ENCODE results near the gene ITPR3. TPM values are rescaled to one million over a fixed set of nuclear protein-coding genes. Genes with fewer than 3 reads are reported as not detected.

Gene ITPR3
- total RNA-seq, 2 donors from 2014 or later = 29.6 to 33.3 TPM

DNA sequence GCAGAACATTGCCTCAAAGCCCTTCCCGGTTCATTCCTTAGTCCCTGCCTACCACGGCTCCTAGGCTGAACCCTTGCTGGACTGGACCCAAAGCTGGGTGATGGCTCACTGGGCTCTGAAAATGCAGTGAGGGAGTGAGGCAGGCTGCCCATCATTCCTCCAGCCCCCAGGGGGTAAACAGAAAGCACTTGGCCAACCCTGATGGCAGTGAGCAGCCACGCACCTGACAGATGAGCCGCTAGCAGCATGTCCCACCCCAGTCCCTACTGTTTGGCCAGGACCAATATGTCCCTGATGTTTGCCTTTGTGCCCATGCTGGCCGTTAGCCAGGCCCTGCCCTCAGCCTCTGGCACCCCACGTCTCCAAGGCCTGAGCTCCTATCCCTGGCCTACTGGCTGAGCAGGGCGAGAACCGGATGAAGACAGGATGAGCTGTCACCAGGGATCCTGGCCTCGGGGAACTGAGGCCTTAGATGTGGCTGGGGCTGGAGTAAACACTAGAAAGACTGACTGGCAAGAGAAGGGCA lies 21.6 kb upstream of the ITPR3 start:
- H3K9me3 Mint-ChIP-seq = no peaks in the 10 kb centered on the region
- H3K36me3 Mint-ChIP-seq (ENCODE audit: low read depth) = no peaks in the 10 kb centered on the region
- H3K4me3 ChIP-seq (ENCODE audit: low read length) = no peak overlapping the region
- no peak for DNase-seq
- no peak overlapping the region for H3K9ac ChIP-seq (ENCODE audit: extremely low read depth, low read length, poor library complexity, severe bottlenecking)
- no peak overlapping the region for H3K27ac Mint-ChIP-seq
- peaks cover 4% of the 10 kb centered on the region for H3K4me1 ChIP-seq (ENCODE audit: control insufficient read depth, insufficient read depth, low read length)
- H3K27me3 ChIP-seq (ENCODE audit: control insufficient read depth, insufficient read depth, low read length, poor library complexity, severe bottlenecking) = no peaks in the 10 kb centered on the region
- H3K27me3 Mint-ChIP-seq (ENCODE audit: insufficient read depth) = peaks cover 12% of the 10 kb centered on the region
- TF ChIP-seq, protein P1, sequence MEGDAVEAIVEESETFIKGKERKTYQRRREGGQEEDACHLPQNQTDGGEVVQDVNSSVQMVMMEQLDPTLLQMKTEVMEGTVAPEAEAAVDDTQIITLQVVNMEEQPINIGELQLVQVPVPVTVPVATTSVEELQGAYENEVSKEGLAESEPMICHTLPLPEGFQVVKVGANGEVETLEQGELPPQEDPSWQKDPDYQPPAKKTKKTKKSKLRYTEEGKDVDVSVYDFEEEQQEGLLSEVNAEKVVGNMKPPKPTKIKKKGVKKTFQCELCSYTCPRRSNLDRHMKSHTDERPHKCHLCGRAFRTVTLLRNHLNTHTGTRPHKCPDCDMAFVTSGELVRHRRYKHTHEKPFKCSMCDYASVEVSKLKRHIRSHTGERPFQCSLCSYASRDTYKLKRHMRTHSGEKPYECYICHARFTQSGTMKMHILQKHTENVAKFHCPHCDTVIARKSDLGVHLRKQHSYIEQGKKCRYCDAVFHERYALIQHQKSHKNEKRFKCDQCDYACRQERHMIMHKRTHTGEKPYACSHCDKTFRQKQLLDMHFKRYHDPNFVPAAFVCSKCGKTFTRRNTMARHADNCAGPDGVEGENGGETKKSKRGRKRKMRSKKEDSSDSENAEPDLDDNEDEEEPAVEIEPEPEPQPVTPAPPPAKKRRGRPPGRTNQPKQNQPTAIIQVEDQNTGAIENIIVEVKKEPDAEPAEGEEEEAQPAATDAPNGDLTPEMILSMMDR (conservative IDR thresholded peaks at IDR 0.05) = no peak
- peaks cover 5% of the 10 kb centered on the region for H3K4me1 Mint-ChIP-seq
- 84 to 86% methylated on average over 7 to 9 of the region's 9 CpGs for WGBS, 2 experiments (ENCODE audit: insufficient coverage in 1 of 2, insufficient read length in 1 of 2)
- H3K4me3 Mint-ChIP-seq = no peak overlapping the region
- no peak overlapping the region for H3K27ac ChIP-seq (ENCODE audit: low read depth, low read length)
- H3K9me3 ChIP-seq (ENCODE audit: control insufficient read depth, low read length) = no peaks in the 10 kb centered on the region
- H3K36me3 ChIP-seq (ENCODE audit: control insufficient read depth, insufficient read depth, low read length) = no peaks in the 10 kb centered on the region

DNA sequence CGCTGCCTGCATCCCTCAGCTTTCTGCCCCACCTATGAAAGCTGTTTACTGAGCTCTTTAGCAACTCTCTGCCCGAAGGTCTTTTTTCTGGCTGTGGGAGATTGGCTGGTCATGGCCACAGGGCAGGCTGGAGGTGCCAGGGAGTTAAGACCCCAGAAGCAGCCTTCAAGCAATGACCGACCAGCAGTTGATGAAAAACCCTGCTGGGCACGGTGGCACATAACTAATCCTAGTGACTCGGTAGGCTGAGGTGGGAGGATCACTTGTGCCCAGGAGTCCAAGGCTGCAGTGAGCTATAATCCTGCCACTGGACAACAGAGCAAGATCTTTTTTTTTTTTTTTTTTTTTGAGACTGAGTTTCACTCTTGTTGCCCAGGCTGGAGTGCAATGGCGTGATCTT lies 20.4 kb upstream of the ITPR3 start:
- H3K9ac ChIP-seq (ENCODE audit: extremely low read depth, low read length, poor library complexity, severe bottlenecking) = no peak overlapping the region
- H3K27me3 ChIP-seq (ENCODE audit: control insufficient read depth, insufficient read depth, low read length, poor library complexity, severe bottlenecking) = no peaks in the 10 kb centered on the region
- no peaks in the 10 kb centered on the region for H3K36me3 ChIP-seq (ENCODE audit: control insufficient read depth, insufficient read depth, low read length)
- Mint-ChIP-seq H3K4me1 (no peaks in the 10 kb centered on the region), H3K9me3 (peaks cover 7% of the 10 kb centered on the region), H3K27me3 (ENCODE audit: insufficient read depth) (peaks cover 18% of the 10 kb centered on the region), H3K4me3 (no peak overlapping the region), H3K36me3 (ENCODE audit: low read depth) (no peaks in the 10 kb centered on the region), H3K27ac (no peak overlapping the region)
- TF ChIP-seq, protein P1 (conservative IDR thresholded peaks at IDR 0.05) = no peak
- no peak overlapping the region for H3K27ac ChIP-seq (ENCODE audit: low read depth, low read length)
- no peaks in the 10 kb centered on the region for H3K9me3 ChIP-seq (ENCODE audit: control insufficient read depth, low read length)
- DNase-seq = no peak
- H3K4me1 ChIP-seq (ENCODE audit: control insufficient read depth, insufficient read depth, low read length) = no peaks in the 10 kb centered on the region
- no peak overlapping the region for H3K4me3 ChIP-seq (ENCODE audit: low read length)
- WGBS, 2 experiments (ENCODE audit: insufficient coverage in 1 of 2, insufficient read length in 1 of 2) = 94 to 100% methylated on average over 4 to 6 of the region's 6 CpGs

DNA sequence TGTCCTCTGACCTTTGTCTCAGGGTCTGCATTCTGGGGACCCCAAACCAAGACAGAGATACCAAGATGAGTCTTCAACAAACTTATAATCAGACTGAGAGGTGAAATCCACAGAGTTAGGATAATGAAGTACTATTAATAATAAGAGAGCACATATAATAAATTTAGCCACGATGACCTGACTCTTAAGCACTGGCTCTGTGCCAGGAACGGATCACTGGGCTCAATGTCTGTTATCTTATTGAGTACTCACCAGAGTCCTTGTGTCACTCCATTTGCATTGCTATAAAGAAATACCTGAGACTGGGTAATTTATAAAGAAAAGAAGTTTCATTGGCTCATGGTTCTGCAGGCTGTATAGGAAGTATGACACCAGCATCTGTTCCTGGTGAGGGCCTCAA lies 18.9 kb upstream of the ITPR3 start:
- Mint-ChIP-seq H3K36me3 (ENCODE audit: low read depth) (no peaks in the 10 kb centered on the region), H3K27ac (no peak overlapping the region), H3K27me3 (ENCODE audit: insufficient read depth) (peaks cover 18% of the 10 kb centered on the region), H3K4me1 (no peaks in the 10 kb centered on the region), H3K4me3 (no peak overlapping the region), H3K9me3 (peaks cover 7% of the 10 kb centered on the region)
- Histone ChIP-seq H3K27ac (ENCODE audit: low read depth, low read length) (no peak overlapping the region), H3K4me1 (ENCODE audit: control insufficient read depth, insufficient read depth, low read length) (no peaks in the 10 kb centered on the region), H3K36me3 (ENCODE audit: control insufficient read depth, insufficient read depth, low read length) (no peaks in the 10 kb centered on the region), H3K4me3 (ENCODE audit: low read length) (no peak overlapping the region), H3K9ac (ENCODE audit: extremely low read depth, low read length, poor library complexity, severe bottlenecking) (no peak overlapping the region), H3K27me3 (ENCODE audit: control insufficient read depth, insufficient read depth, low read length, poor library complexity, severe bottlenecking) (no peaks in the 10 kb centered on the region), H3K9me3 (ENCODE audit: control insufficient read depth, low read length) (no peaks in the 10 kb centered on the region)
- 89% methylated on average over 2 of the region's 2 CpGs; no CpG with 5 or more reads in 1 of the 2 experiments for WGBS, 2 experiments (ENCODE audit: insufficient coverage in 1 of 2, insufficient read length in 1 of 2)
- no peak for DNase-seq
- TF ChIP-seq, protein P1 (conservative IDR thresholded peaks at IDR 0.05) = no peak

All from endodermal cell (in vitro differentiated cells).